HG02885 (cell line): ENCODE results near the gene KSR1.
A peak's percentile ranks its signal among the peaks of the same experiment; 100 is the strongest.

Source experiments
- ATAC-seq: cut with Tn5 transposase; IDR thresholded peaks from one replicate; pipeline ENCODE4 v1.9.1; 2021; ENCODE audit warnings: mild to moderate bottlenecking; ENCODE audit not compliant: unreplicated experiment, poor library complexity

The KSR1 gene

DNA sequence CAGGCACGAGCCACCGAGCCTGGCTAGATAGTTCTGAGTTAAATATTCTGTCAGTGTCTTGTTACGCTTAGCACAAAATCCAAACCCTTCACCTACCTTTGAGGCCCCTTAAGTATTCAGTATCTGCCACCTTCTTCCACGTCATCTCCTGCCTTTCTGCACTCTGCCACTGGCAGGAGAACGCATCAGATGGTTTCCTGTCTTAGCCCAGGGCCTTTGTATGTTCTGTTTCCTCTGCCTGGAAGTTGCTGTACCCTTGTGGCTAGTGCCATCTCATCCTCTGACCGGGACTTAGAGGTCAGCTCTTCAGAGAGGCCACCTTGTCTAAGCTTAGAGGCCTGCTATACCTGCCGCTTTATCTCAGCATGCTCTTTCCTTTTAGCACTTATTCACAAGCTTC is 107.3 kb downstream of the KSR1 start:
- no peak for ATAC-seq

DNA sequence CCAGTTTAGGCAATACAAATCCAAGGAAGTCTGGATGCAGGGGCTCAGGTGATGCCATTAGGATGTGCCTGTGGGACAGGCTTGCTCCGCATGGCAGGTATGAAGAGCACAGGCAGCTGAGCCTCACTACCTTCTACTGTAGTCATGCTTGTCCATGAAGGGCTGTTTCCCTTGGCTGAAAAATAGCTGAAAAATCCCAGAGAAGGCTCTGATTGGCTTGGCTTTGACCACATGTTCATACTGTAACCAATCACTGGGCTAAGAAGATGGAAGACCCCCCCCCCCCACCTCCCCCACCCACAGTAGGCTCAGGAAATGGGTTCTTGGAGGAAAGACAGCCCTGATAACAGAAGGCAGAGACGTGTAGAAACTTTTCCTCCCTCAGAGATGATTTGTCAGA is 108.2 kb downstream of the KSR1 start:
- no peak for ATAC-seq

- ATAC-seq, result no peak
Observed at GRCh38 chr17:27565874-27566670, 109.8 kb downstream of the KSR1 start.

- ATAC-seq, result no peak
Observed at GRCh38 chr17:27566671-27567562, 110.7 kb downstream of the KSR1 start.

- ATAC-seq, result no peak
Observed at GRCh38 chr17:27567563-27567859, 111.3 kb downstream of the KSR1 start.

DNA sequence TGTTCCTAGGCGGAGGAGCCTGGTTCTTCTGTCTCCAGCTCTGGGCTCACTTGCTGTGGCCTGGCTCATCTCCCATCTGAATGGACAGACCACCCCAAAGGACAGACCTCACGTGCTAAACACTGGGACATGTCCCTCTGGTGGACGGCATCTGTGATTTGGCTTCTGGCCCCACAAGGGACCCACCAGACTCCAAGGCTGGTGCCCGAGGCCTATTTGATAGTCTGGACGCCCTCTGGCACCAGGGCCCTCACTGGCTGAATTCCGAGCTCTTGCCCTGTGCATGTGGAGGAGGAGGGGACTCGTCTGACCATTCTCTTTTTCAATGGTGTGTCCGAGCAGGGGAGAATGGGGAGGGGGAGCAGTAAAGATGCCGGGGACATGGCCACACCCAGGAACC is 112.0 kb downstream of the KSR1 start:
- ATAC-seq, result no peak

GRCh38 chr17:27568811-27569210 is 112.6 kb downstream of the KSR1 start:
- no peak for ATAC-seq

DNA sequence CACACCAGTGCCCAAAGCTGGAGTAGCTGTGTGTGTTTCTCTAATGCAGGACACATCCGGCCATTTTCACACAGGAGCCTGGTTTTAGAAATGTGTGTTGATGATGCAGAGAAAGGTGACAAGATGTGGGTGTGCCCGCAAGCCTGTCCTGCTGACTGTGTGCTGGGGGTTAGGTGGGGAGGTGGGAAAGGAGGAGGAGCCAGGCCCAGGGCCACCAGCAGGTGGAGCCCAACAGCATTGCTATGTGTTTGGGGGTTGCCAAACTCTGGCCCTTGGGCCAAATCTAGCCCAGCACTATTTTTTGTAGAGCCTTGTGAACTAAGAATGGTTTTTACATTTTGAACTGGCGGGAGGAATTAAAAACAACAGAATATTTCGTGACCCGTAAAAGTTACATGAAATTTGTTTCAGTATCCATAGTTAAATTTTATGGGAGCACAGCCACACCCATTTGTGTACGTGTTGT is 113.0 kb downstream of the KSR1 start:
- peak; percentile 63 for ATAC-seq

DNA sequence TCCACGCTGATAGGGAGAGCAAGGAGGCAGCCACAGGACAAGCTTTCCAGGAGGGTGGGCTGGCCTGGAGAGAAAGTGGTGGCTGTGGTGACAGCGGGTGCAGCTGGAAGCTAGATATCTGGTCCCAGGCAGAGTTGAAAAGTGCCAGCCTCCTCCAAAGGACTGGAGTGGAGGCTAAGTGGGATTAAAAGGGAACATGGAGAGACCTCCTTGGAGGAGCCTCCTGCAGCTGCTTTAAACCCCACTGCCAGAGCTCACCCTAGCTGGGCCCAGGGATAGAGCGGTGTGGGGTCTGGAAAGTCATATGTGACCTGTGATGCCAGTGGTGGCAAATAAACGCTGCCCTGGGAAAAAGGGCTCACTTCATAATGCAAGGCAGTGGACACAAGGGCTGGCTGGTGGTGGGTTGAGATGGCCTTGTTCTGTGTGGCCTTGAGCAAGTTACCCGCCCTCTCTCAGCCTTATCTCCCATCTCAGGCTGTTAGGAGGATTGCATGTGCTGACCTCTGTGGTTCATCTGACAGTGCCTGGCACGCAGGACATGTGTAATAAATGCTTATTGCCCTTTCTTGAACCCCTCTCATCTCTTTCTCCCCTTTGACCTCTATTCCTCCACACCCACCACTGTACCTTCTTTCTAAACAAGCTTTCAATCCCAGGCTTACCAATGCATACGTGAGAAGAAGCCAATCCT is 113.8 kb downstream of the KSR1 start:
- ATAC-seq, result no peak

DNA sequence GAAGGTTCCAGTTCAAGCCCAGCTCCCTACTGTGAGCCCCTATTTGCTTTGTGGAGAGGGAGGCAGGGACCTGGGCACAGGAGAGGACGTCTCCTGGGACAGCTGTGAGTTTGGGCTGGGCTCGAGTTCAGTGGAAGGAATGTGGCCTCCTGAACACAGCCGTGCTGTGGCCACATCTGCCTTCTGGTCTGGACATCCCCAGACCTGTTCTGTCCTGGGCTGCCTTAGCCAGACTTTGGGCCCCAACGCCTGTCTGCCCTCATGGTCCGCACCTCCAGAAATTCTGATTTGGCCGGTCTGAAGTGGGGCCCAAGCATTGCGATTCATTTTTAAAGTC is 114.3 kb downstream of the KSR1 start:
- ATAC-seq, result no peak

DNA sequence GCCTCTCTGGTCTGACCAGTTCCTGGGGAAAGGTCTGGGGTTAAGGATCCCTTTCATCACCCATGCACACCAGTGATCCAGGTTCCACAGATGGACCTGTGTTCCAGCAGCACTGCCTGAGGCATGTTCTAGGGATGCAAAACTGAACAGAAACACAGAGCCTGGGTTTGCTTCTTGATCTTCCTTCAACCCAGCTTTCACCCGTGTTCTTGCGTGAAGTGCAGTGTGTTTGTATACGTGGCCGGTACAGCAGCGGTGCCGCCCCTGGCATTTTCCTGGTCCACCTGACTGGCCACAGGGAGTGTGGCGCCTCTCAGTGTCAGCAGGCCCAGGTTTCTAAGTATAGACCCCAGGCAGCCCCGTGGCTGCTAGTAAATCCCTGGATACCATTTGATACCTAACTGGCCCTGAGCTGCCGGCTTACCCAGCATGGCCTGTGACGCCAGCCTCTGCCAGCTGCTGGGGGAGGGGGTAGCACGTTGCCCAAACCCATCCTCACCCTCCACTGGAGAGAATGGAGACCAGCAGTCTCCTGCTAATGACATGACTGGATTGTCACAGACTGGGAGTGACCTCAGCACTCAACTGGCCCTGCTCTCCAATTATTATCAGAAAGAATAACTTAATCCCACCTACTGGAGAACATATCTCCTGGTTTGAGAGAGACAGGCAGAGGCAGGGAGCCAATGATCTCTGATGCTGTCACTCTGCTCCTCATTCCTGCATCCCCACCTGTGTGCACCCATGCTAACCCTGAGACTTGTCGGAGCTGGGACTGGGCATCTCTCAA is 115.5 kb downstream of the KSR1 start:
- no peak for ATAC-seq

GRCh38 chr17:27572665-27573064 is 116.4 kb downstream of the KSR1 start:
- no peak for ATAC-seq

DNA sequence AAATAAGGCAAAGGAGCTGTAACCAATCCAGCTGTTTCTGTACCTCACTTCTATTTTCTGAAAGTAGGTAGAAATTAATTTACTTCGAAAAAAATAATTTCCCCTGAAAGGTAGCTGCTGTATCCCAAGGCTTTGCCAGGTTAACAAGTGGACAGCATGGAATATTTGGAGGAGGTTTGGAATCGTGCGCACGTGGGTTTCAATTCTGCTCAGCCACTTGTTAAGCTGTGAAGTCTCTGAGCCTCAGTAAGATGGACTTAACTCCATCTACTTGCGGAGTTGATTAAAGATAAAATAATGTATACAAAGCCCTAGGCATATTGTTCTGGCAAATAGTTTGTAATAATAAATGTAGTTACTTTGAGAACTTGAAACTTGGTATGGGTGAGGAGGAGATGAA is 117.3 kb downstream of the KSR1 start:
- ATAC-seq, result no peak

GRCh38 chr17:27573971-27574525 is 117.8 kb downstream of the KSR1 start:
- ATAC-seq, result no peak

- no peak for ATAC-seq
Observed at GRCh38 chr17:27575096-27575911, 119.1 kb downstream of the KSR1 start.

DNA sequence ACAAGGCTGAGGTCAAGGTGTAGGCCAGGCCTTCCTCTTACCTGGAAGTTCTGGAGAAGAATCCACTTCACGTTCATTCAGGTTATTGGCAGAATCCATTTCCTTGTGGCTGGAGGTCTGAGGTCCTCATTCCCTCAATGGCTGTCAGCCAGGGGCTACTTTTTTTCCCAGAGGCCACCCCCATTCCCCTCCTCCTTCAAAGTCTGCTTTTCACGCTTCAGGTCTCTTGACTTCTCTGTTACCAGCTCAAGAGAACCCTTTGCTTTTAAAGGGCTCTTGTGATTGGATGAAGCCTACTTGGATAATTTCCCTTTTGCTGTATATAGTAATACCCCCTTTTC is 119.6 kb downstream of the KSR1 start:
- no peak for ATAC-seq

- ATAC-seq, result no peak
Observed at GRCh38 chr17:27576477-27577083, 120.3 kb downstream of the KSR1 start.

DNA sequence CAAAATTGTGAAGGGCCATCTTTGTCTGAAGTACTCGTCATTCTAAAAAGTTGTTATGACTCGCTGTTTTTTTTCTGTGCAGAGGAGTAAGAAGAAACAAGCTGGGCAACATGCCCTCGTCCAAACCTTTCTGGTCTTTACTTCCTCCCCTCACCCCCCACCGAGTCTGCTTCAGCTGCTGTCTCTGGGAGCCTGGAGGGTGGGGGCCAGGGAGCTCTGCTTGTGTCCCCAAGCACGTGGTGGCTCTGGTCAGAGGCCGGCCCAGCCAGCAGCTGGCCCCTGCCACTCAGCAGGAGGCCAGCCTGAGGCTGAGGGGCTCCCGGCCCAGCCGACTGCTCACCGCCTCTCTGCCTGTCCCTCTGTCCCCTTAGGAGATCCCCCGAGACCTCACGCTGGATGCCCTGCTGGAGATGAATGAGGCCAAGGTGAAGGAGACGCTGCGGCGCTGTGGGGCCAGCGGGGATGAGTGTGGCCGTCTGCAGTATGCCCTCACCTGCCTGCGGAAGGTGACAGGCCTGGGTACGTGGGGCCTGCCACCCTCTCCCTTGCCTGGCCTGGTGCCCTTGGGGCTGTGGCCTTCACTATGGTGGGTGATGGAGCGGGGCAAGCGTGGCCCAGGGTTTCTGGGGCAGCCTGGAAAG is 121.0 kb downstream of the KSR1 start:
- no peak for ATAC-seq
